Liver (tissue), 3 donors: ENCODE results near the gene RGS18.

ENCODE experiments used
- JUND ChIP-seq, 2 donors: IDR thresholded peaks; 2 replicates each; pipeline ENCODE4 v1.6.1; 2016; ENCODE audit warnings: antibody characterized with exemption in 2 of 2
- SP1 ChIP-seq: IDR thresholded peaks from 2 replicates; pipeline ENCODE4 v1.6.1; 2018; ENCODE audit warnings: antibody characterized with exemption, mild to moderate bottlenecking
- TF ChIP-seq, protein P1 (sequence below): fragments of 150-350 bp; IDR thresholded peaks from 2 replicates; pipeline ENCODE4 v1.5.1; 2017; ENCODE audit warnings: improper control_type of control experiment, low read depth, low read length; ENCODE audit not compliant: missing input control
- TF ChIP-seq, protein P2 (sequence below): IDR thresholded peaks from 2 replicates; pipeline ENCODE4 v1.6.1; 2016; ENCODE audit warnings: antibody characterized with exemption, mild to moderate bottlenecking
- TF ChIP-seq, protein P3 (sequence below): IDR thresholded peaks from 2 replicates; pipeline ENCODE4 v1.6.1; 2016; ENCODE audit warnings: antibody characterized with exemption
- donor health status: healthy.
- donor health status: healthy.

DNA sequence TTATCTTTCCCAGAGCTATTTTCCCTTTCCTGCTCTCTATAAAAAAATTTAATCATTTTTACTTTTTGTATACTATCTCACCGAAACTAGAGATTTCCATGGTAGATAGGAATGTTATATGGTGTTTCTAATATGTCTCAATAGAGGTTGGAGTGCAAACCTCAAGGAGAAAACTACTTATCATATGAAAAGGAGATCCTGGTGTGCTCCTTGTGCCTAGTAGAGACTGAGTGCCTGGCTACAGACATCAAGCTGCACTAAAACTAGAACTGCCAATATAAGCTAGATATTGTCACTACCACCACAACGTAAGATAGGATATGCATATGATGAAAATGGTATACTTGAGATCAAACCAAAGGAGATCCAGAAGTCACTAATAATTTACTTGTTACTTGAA, 67.0 kb downstream of the RGS18 start:
- TF ChIP-seq, protein P1, sequence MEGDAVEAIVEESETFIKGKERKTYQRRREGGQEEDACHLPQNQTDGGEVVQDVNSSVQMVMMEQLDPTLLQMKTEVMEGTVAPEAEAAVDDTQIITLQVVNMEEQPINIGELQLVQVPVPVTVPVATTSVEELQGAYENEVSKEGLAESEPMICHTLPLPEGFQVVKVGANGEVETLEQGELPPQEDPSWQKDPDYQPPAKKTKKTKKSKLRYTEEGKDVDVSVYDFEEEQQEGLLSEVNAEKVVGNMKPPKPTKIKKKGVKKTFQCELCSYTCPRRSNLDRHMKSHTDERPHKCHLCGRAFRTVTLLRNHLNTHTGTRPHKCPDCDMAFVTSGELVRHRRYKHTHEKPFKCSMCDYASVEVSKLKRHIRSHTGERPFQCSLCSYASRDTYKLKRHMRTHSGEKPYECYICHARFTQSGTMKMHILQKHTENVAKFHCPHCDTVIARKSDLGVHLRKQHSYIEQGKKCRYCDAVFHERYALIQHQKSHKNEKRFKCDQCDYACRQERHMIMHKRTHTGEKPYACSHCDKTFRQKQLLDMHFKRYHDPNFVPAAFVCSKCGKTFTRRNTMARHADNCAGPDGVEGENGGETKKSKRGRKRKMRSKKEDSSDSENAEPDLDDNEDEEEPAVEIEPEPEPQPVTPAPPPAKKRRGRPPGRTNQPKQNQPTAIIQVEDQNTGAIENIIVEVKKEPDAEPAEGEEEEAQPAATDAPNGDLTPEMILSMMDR: no peak
- TF ChIP-seq JUND (IDR thresholded peaks at IDR 0.05) (no peak), SP1 (no peak)
- TF ChIP-seq, protein P2, sequence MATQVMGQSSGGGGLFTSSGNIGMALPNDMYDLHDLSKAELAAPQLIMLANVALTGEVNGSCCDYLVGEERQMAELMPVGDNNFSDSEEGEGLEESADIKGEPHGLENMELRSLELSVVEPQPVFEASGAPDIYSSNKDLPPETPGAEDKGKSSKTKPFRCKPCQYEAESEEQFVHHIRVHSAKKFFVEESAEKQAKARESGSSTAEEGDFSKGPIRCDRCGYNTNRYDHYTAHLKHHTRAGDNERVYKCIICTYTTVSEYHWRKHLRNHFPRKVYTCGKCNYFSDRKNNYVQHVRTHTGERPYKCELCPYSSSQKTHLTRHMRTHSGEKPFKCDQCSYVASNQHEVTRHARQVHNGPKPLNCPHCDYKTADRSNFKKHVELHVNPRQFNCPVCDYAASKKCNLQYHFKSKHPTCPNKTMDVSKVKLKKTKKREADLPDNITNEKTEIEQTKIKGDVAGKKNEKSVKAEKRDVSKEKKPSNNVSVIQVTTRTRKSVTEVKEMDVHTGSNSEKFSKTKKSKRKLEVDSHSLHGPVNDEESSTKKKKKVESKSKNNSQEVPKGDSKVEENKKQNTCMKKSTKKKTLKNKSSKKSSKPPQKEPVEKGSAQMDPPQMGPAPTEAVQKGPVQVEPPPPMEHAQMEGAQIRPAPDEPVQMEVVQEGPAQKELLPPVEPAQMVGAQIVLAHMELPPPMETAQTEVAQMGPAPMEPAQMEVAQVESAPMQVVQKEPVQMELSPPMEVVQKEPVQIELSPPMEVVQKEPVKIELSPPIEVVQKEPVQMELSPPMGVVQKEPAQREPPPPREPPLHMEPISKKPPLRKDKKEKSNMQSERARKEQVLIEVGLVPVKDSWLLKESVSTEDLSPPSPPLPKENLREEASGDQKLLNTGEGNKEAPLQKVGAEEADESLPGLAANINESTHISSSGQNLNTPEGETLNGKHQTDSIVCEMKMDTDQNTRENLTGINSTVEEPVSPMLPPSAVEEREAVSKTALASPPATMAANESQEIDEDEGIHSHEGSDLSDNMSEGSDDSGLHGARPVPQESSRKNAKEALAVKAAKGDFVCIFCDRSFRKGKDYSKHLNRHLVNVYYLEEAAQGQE: no peak
- TF ChIP-seq, protein P3, sequence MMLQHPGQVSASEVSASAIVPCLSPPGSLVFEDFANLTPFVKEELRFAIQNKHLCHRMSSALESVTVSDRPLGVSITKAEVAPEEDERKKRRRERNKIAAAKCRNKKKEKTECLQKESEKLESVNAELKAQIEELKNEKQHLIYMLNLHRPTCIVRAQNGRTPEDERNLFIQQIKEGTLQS: no peak
